ENCODE measurements around the gene TSPAN5. TPM values are rescaled to one million over a fixed set of nuclear protein-coding genes. Genes with fewer than 3 reads are reported as not detected.

Gene TSPAN5
- polyA plus RNA-seq, 1 of the 3 experiments (the other 2 are of a cell fraction), result 38.6 TPM

- peaks cover 26% of the 10 kb centered on the region for H3F3A ChIP-seq (replicated peaks; ENCODE audit: insufficient read depth)
- no peak overlapping the region for H3K9ac ChIP-seq
- DNase-seq, result no peak
- no peak overlapping the region for H3K4me3 ChIP-seq (ENCODE audit: low read depth in 2 of 2, low read length in 1 of 2)
- no peak overlapping the region for H2AFZ ChIP-seq (ENCODE audit: low read depth)
- H3K27ac ChIP-seq (ENCODE audit: low read depth in 2 of 2, low read length in 1 of 2), result no peak overlapping the region
- no peaks in the 10 kb centered on the region for H3K36me3 ChIP-seq (replicated peaks in 1 of 2; ENCODE audit: control insufficient read depth in 1 of 2, insufficient read depth in 2 of 2, low read length in 1 of 2)
- no peak overlapping the region for H3K4me2 ChIP-seq
- TF ChIP-seq CHD2 (IDR thresholded peaks at IDR 0.05; ENCODE audit: low read length, partially characterized antibody) (no peak), FOXJ3 (CRISPR knock-in tag; IDR thresholded peaks at IDR 0.05) (no peak), ZBTB33 (IDR thresholded peaks at IDR 0.05; ENCODE audit: borderline replicate concordance, low read depth) (no peak), RAD21 (IDR thresholded peaks at IDR 0.05; ENCODE audit: low read length) (no peak), MEF2A (IDR thresholded peaks at IDR 0.05; ENCODE audit: borderline replicate concordance, low read depth) (no peak), TAF1 (IDR thresholded peaks at IDR 0.05; ENCODE audit: borderline replicate concordance, low read depth, low read length) (no peak), ELF1 (IDR thresholded peaks at IDR 0.05) (no peak), TCF12 (IDR thresholded peaks at IDR 0.05) (no peak), USF1 (IDR thresholded peaks at IDR 0.05; ENCODE audit: borderline replicate concordance, low read depth) (no peak), SMC3 (IDR thresholded peaks at IDR 0.05; ENCODE audit: low read depth, low read length) (no peak)
- TF ChIP-seq, protein P1, sequence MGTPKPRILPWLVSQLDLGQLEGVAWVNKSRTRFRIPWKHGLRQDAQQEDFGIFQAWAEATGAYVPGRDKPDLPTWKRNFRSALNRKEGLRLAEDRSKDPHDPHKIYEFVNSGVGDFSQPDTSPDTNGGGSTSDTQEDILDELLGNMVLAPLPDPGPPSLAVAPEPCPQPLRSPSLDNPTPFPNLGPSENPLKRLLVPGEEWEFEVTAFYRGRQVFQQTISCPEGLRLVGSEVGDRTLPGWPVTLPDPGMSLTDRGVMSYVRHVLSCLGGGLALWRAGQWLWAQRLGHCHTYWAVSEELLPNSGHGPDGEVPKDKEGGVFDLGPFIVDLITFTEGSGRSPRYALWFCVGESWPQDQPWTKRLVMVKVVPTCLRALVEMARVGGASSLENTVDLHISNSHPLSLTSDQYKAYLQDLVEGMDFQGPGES (IDR thresholded peaks at IDR 0.05; ENCODE audit: low read depth, low read length), result no peak
- TF ChIP-seq, protein P2, sequence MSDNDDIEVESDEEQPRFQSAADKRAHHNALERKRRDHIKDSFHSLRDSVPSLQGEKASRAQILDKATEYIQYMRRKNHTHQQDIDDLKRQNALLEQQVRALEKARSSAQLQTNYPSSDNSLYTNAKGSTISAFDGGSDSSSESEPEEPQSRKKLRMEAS (IDR thresholded peaks at IDR 0.05; ENCODE audit: low read depth), result no peak
- TF ChIP-seq, protein P3, sequence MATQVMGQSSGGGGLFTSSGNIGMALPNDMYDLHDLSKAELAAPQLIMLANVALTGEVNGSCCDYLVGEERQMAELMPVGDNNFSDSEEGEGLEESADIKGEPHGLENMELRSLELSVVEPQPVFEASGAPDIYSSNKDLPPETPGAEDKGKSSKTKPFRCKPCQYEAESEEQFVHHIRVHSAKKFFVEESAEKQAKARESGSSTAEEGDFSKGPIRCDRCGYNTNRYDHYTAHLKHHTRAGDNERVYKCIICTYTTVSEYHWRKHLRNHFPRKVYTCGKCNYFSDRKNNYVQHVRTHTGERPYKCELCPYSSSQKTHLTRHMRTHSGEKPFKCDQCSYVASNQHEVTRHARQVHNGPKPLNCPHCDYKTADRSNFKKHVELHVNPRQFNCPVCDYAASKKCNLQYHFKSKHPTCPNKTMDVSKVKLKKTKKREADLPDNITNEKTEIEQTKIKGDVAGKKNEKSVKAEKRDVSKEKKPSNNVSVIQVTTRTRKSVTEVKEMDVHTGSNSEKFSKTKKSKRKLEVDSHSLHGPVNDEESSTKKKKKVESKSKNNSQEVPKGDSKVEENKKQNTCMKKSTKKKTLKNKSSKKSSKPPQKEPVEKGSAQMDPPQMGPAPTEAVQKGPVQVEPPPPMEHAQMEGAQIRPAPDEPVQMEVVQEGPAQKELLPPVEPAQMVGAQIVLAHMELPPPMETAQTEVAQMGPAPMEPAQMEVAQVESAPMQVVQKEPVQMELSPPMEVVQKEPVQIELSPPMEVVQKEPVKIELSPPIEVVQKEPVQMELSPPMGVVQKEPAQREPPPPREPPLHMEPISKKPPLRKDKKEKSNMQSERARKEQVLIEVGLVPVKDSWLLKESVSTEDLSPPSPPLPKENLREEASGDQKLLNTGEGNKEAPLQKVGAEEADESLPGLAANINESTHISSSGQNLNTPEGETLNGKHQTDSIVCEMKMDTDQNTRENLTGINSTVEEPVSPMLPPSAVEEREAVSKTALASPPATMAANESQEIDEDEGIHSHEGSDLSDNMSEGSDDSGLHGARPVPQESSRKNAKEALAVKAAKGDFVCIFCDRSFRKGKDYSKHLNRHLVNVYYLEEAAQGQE (IDR thresholded peaks at IDR 0.05; ENCODE audit: low read depth, low read length), result no peak
- H3K4me1 ChIP-seq (ENCODE audit: control insufficient read depth in 1 of 2, insufficient read depth in 2 of 2, low read depth in 1 of 2, low read length in 1 of 2), result peaks cover 8 to 28% of the 10 kb centered on the region in 2 experiments
- 92% methylated on average over 9 of the region's 9 CpGs for WGBS (ENCODE audit: low lambda C conversion rate)
- H4K20me1 ChIP-seq (ENCODE audit: insufficient read depth), result no peaks in the 10 kb centered on the region
- no peaks in the 10 kb centered on the region for H3K9me2 ChIP-seq
- no peaks in the 10 kb centered on the region for H3K9me3 ChIP-seq
- no peaks in the 10 kb centered on the region for H3K27me3 ChIP-seq (ENCODE audit: insufficient read depth)
- CTCF ChIA-PET, result interaction anchor here (1.0 to 3.3 kb wide), 3 partner anchors 9 to 60 kb away, joined by 3 to 13 read pairs (median 4); no protein-coding TSS in a partner anchor
- POLR2A ChIA-PET, result no interaction called here
- peaks cover 82% of the 10 kb centered on the region for H3K79me2 ChIP-seq (ENCODE audit: insufficient read depth)
Measured at GRCh38 chr4:98527534-98528269, 130.7 kb downstream of the TSPAN5 start.

Data from SK-N-SH (cell line).